ENCODE data around the gene PPFIA3. TPM values are rescaled to one million over a fixed set of nuclear protein-coding genes. Genes with fewer than 3 reads are reported as not detected.
A peak's percentile ranks its signal among the peaks of the same experiment; 100 is the strongest.

PPFIA3 gene
- total RNA-seq, 1 experiment from 2014 or later = 33.6 TPM

- no peaks in the 10 kb centered on the region for H3K27me3 ChIP-seq (replicated peaks; ENCODE audit: insufficient read depth, low read depth, low read length, poor library complexity)
- no peak for DNase-seq (ENCODE audit: low spot score)
- POLR2A ChIA-PET (ENCODE audit: low non-redundant PET) = no interaction called here
- CTCF ChIA-PET = interaction anchor here (1.0 kb wide), 1 partner anchor 16 kb away, joined by 3 read pairs; no protein-coding TSS in a partner anchor
- no peaks in the 10 kb centered on the region for H3K9me3 ChIP-seq (ENCODE audit: low read depth, low read length, poor library complexity, severe bottlenecking)
- H3K4me1 ChIP-seq (ENCODE audit: insufficient read depth, low read length, poor library complexity, severe bottlenecking) = peaks cover 3% of the 10 kb centered on the region
- TF ChIP-seq EZH2 (IDR thresholded peaks at IDR 0.05; ENCODE audit: borderline replicate concordance, low read depth, low read length, poor library complexity, severe bottlenecking) (no peak), CTCF (conservative IDR thresholded peaks at IDR 0.05; ENCODE audit: low read depth, low read length) (no peak)
- no peak overlapping the region for H3K4me3 ChIP-seq (ENCODE audit: low read depth, low read length, poor library complexity, severe bottlenecking)
- BruUV-seq (replicated peaks) = no TSS peak
- H3K36me3 ChIP-seq (ENCODE audit: insufficient read depth, low read length, poor library complexity, severe bottlenecking) = peaks cover 25% of the 10 kb centered on the region
- intact Hi-C loops (cut with micrococcal nuclease; ENCODE audit: unreplicated experiment) = no loop called here
- H3K27ac ChIP-seq (ENCODE audit: low read depth, low read length, poor library complexity, severe bottlenecking) = peak overlapping the region; percentile 54
Measured at GRCh38 chr19:49135686-49136085, 16.3 kb downstream of the PPFIA3 start.

GRCh38 chr19:49136771-49137171 lies 17.4 kb downstream of the PPFIA3 start:
- Histone ChIP-seq H3K4me3 (ENCODE audit: low read depth, low read length, poor library complexity, severe bottlenecking) (no peak overlapping the region), H3K27ac (ENCODE audit: low read depth, low read length, poor library complexity, severe bottlenecking) (no peak overlapping the region), H3K4me1 (ENCODE audit: insufficient read depth, low read length, poor library complexity, severe bottlenecking) (peaks cover 3% of the 10 kb centered on the region), H3K27me3 (replicated peaks; ENCODE audit: insufficient read depth, low read depth, low read length, poor library complexity) (no peaks in the 10 kb centered on the region), H3K36me3 (ENCODE audit: insufficient read depth, low read length, poor library complexity, severe bottlenecking) (peaks cover 24% of the 10 kb centered on the region), H3K9me3 (ENCODE audit: low read depth, low read length, poor library complexity, severe bottlenecking) (no peaks in the 10 kb centered on the region)
- TF ChIP-seq CTCF (conservative IDR thresholded peaks at IDR 0.05; ENCODE audit: low read depth, low read length) = no peak
- TF ChIP-seq EZH2 (IDR thresholded peaks at IDR 0.05; ENCODE audit: borderline replicate concordance, low read depth, low read length, poor library complexity, severe bottlenecking) = no peak
- intact Hi-C loops (cut with micrococcal nuclease; ENCODE audit: unreplicated experiment) = no loop called here
- BruUV-seq (replicated peaks) = no TSS peak
- no peak for DNase-seq (ENCODE audit: low spot score)
- CTCF ChIA-PET = interaction anchor here (0.7 kb wide), 1 partner anchor 62 kb away, joined by 3 read pairs; no protein-coding TSS in a partner anchor
- POLR2A ChIA-PET (ENCODE audit: low non-redundant PET) = no interaction called here

- no TSS peak for BruUV-seq (replicated peaks)
- DNase-seq (ENCODE audit: low spot score) = no peak
- no peak for TF ChIP-seq EZH2 (IDR thresholded peaks at IDR 0.05; ENCODE audit: borderline replicate concordance, low read depth, low read length, poor library complexity, severe bottlenecking)
- TF ChIP-seq CTCF (conservative IDR thresholded peaks at IDR 0.05; ENCODE audit: low read depth, low read length) = no peak
- POLR2A ChIA-PET (ENCODE audit: low non-redundant PET) = no interaction called here
- CTCF ChIA-PET = no interaction called here
- peaks cover under 1% of the 10 kb centered on the region for H3K36me3 ChIP-seq (ENCODE audit: insufficient read depth, low read length, poor library complexity, severe bottlenecking)
- peaks cover 12% of the 10 kb centered on the region for H3K4me1 ChIP-seq (ENCODE audit: insufficient read depth, low read length, poor library complexity, severe bottlenecking)
- intact Hi-C loops (cut with micrococcal nuclease; ENCODE audit: unreplicated experiment) = no loop called here
- H3K4me3 ChIP-seq (ENCODE audit: low read depth, low read length, poor library complexity, severe bottlenecking) = no peak overlapping the region
- no peak overlapping the region for H3K27ac ChIP-seq (ENCODE audit: low read depth, low read length, poor library complexity, severe bottlenecking)
- no peaks in the 10 kb centered on the region for H3K27me3 ChIP-seq (replicated peaks; ENCODE audit: insufficient read depth, low read depth, low read length, poor library complexity)
- H3K9me3 ChIP-seq (ENCODE audit: low read depth, low read length, poor library complexity, severe bottlenecking) = no peaks in the 10 kb centered on the region
Measured at GRCh38 chr19:49140951-49141350, 21.6 kb downstream of the PPFIA3 start.
